Measurements from ENCODE around the gene CLECL1. TPM values are rescaled to one million over a fixed set of nuclear protein-coding genes. Genes with fewer than 3 reads are reported as not detected.

CLECL1 gene
- total and polyA plus RNA-seq, 2 donors (not counting 3 experiments of a cell fraction or from before 2014, with no cell fraction given): not detected

- intact Hi-C loops (cut with micrococcal nuclease): no loop called here
- dilution Hi-C loops (cut with MboI; ENCODE audit: extremely low pct_ligation_motif_present, low sequenced_read_pairs): no loop called here
- no peak overlapping the region for H3K4me3 ChIP-seq (replicated peaks in 1 of 3; ENCODE audit: insufficient read depth in 1 of 3, low read depth in 1 of 3, low read length in 3 of 3)
- no peaks in the 10 kb centered on the region for H4K20me1 ChIP-seq (replicated peaks; ENCODE audit: control insufficient read depth, extremely low read depth, insufficient read depth, low read length)
- DNase-seq (ENCODE audit: low read depth, low spot score): no peak
- POLR2A ChIA-PET: no interaction called here
- H3K9me1 ChIP-seq (replicated peaks; ENCODE audit: control insufficient read depth, extremely low read depth, insufficient read depth, low read length): no peaks in the 10 kb centered on the region
- CTCF ChIA-PET: interaction anchor here (0.6 to 1.9 kb wide), 4 partner anchors 8 to 21 kb away, joined by 3 to 8 read pairs (median 5); no protein-coding TSS in a partner anchor
- H3K4me1 ChIP-seq (ENCODE audit: control insufficient read depth, extremely low read depth, insufficient read depth, low read length): peaks cover 9% of the 10 kb centered on the region
- no peak overlapping the region for H3K27ac ChIP-seq (ENCODE audit: insufficient read depth, low read depth, low read length)
- TF ChIP-seq, protein P1, sequence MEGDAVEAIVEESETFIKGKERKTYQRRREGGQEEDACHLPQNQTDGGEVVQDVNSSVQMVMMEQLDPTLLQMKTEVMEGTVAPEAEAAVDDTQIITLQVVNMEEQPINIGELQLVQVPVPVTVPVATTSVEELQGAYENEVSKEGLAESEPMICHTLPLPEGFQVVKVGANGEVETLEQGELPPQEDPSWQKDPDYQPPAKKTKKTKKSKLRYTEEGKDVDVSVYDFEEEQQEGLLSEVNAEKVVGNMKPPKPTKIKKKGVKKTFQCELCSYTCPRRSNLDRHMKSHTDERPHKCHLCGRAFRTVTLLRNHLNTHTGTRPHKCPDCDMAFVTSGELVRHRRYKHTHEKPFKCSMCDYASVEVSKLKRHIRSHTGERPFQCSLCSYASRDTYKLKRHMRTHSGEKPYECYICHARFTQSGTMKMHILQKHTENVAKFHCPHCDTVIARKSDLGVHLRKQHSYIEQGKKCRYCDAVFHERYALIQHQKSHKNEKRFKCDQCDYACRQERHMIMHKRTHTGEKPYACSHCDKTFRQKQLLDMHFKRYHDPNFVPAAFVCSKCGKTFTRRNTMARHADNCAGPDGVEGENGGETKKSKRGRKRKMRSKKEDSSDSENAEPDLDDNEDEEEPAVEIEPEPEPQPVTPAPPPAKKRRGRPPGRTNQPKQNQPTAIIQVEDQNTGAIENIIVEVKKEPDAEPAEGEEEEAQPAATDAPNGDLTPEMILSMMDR (IDR thresholded peaks at IDR 0.05; ENCODE audit: extremely low read depth in 1 of 2, insufficient read depth in 1 of 2, low read depth in 1 of 2, low read length in 2 of 2): no peak
- TF ChIP-seq POLR2AphosphoS5 (IDR thresholded peaks at IDR 0.05; ENCODE audit: insufficient read depth, low read depth, low read length) (no peak), GATA2 (IDR thresholded peaks at IDR 0.05; ENCODE audit: insufficient read depth, insufficient read length, low read depth, low read length) (no peak), FOS (IDR thresholded peaks at IDR 0.05; ENCODE audit: borderline replicate concordance, insufficient read depth, low read length) (no peak), MAX (IDR thresholded peaks at IDR 0.05; ENCODE audit: insufficient read depth, insufficient read length) (no peak), JUN (IDR thresholded peaks at IDR 0.05; ENCODE audit: borderline replicate concordance, insufficient read depth, insufficient read length, low read depth) (no peak), MYC (IDR thresholded peaks at IDR 0.05; ENCODE audit: low read depth, low read length) (no peak), EZH2 (IDR thresholded peaks at IDR 0.05; ENCODE audit: borderline replicate concordance, low read depth, low read length, severe bottlenecking) (no peak), POLR2A (IDR thresholded peaks at IDR 0.05; ENCODE audit: low read depth, low read length) (no peak)
- no TSS peak for BruUV-seq (replicated peaks)
- H3K4me2 ChIP-seq (ENCODE audit: insufficient read depth, low read length): no peak overlapping the region
- no peak overlapping the region for H2AFZ ChIP-seq (ENCODE audit: low read depth, low read length)
- H3K9ac ChIP-seq (replicated peaks; ENCODE audit: extremely low read depth, insufficient read depth, low read length): no peak overlapping the region
- no peaks in the 10 kb centered on the region for H3K36me3 ChIP-seq (ENCODE audit: control insufficient read depth in 2 of 2, extremely low read depth in 1 of 2, insufficient read depth in 2 of 2, low read length in 2 of 2)
- no peaks in the 10 kb centered on the region for H3K27me3 ChIP-seq (ENCODE audit: control insufficient read depth in 2 of 2, insufficient read depth in 2 of 2, low read length in 2 of 2)
- FAIRE-seq: no peak
- H3K79me2 ChIP-seq (ENCODE audit: control insufficient read depth, insufficient read depth, low read length): no peaks in the 10 kb centered on the region
- H3K9me3 ChIP-seq (replicated peaks; ENCODE audit: control insufficient read depth, insufficient read depth, low read length): no peaks in the 10 kb centered on the region
Measured at GRCh38 chr12:9729082-9729481, 3.8 kb downstream of the CLECL1 start.
